ENCODE results near the gene B3GNT2.
A peak's percentile ranks its signal among the peaks of the same experiment; 100 is the strongest.
"Not testable (repeated sequence)": the region's sequence is repeated elsewhere in the genome, so short reads cannot be mapped to it uniquely, and the experiment has no call there.

The B3GNT2 gene

DNA sequence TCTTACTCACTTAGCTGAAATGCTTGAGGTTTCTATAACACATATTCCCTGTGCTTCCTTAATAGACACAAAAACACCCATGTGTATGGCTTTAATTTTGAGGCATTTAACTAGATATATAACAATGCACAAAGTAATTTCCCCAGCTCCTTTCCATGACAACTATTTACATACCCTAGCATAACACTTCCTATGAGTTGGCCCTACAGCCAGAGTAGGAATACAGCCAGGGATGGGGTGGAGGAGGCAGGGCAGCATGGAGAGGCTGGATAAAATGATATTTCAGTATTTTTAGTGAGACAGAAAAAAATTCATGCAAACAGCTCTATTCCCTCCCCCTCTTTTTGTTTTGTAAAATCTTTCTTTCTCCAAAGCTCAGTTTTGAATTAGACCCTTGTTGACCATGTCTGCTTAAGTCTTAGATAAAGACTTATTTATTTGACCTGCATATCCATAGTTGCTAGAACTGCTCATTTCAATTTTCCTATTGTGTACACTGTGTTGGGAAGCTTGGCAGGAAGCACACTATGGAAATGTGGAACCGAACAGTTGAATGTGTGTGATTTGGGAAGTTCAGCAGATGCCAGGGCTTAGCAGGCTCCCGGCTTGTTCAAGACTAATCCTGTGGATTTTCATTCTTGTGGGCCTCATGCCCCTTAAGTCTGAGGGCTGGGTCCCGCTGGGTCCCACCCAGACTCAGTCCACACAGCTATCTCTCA is 11.2 kb upstream of the B3GNT2 start:
- intact Hi-C loops (cut with DNase I) = no loop called here
- DNase-seq = no peak

DNA sequence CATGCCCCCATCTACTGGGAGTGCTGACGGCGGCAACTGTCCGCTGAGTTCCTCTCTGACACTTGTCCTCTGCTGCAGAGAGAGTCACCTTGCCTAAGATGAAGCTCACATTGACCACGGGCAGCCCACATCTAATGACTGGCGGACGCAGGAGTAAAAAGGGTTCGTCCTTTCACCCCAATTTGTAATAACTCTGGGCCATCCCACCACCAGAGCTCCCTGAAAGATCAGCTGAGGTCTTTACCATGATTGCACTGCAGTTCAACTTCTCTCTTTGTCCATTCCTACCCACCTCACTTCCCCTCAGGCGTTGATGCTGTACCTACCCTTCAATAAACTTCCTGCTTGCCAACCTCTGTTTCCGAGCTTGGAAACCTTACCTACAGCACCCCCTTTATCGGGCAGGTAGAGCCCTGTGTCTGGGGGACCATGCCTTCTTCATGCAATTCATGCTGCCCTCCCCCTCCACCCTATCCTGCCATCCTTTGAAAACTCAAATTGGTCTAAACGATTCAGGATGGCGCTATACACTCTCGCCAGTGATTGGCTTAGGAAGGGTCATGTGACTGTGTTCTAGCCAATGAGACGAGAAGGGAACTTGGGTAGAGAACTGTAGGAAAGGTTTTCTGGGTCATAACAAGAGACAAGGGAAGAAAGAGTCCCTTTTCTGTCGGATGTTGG is 10.3 kb upstream of the B3GNT2 start:
- DNase-seq = no peak
- intact Hi-C loops (cut with DNase I) = no loop called here

DNA sequence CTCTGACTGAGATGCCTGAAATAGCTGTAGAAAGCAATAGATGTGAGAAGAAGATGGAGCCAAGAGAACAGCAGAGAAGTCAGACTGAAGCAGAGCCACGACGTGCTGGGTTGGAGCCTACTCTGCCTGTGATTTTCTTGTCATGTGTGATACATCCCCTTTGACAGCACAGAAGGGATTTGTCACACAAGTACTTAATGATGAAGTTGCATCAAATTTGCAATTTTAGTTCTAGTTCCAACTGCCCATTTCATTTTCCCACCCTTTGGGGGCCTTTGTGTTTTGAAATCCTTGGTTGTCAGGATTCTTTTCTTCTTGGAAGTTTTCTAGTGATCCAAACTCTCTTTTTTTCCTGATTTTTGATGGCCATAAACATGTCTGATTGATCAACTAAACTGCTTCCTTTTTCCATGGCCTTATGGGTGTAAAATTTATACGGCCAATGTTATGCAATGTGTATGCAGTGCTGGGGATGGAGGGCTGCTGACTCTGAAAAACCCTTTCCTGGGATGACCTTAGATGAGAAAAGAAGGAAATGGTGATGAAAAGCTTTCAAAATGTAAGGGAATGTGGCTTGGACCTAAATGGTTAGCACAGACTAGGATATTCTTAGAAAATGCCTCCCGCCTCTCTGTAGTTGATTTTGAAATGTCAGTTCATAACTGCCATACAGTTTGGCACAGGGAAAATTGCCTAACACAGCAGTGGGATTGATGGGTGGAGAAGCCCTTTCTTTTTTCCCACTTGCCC is 9.6 kb upstream of the B3GNT2 start:
- intact Hi-C loops (cut with DNase I) = no loop called here
- peak in 2 of 10 donors; percentile 24 to 86 for DNase-seq

DNA sequence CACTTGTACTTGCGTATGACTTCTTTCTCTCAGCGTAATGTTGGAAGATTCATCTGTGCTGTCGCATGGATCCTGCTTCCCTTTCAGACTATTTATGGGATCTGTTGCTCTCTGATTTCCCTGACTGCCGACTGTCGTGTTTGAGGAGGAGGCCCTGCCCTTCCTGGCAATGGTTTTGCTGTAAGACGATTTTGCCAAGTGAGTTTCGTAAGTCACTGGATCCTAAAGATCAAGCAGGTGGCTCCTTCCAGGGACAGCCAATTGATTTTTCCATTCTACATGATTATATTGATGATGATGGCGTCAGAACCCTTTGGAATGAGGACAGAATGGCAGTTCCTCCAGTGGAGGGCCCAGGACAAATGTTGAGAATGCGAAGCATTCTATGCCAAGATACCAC is 8.7 kb upstream of the B3GNT2 start:
- no peak for DNase-seq
- intact Hi-C loops (cut with DNase I) = no loop called here

DNA sequence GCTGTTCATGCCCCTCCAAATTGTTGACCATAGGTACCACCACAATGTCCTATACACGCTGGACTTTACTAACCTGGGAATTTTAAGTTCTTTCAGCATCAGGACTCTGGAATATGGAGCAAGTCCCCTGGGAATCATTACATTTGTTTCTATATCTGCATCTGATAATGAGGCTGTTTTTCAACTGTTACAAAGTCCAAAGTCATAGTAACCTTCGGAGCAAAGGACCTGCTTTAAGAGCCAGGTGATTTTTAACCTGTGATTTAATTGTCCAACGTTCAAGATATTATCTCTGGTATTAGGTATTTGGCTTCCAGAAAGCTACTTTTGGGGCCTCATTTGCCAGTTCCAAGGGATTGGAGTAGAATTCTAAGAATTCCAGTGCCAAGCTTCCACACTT is 7.5 kb upstream of the B3GNT2 start:
- intact Hi-C loops (cut with DNase I) = no loop called here
- no peak for DNase-seq

DNA sequence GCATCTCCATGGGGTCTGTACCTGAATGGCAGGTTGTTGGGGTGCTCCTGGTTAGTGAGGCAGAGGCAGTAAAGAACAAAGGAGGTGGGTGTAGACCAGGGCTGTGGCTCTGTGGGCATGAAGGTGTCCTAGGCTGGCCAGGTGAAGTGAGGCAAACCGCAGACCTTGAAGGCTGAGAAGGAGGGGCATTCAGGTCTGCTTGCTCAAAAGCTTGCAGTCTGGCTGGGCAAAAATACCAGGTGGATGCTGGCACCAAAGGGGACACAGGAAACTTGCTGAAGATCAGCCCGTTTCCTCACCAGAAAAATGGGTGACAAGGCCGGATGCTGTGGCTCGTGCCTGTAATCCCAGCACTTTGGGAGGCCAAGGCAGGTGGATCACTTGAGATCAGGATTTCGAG is 6.7 kb upstream of the B3GNT2 start:
- DNase-seq = no peak
- intact Hi-C loops (cut with DNase I) = no loop called here

DNA sequence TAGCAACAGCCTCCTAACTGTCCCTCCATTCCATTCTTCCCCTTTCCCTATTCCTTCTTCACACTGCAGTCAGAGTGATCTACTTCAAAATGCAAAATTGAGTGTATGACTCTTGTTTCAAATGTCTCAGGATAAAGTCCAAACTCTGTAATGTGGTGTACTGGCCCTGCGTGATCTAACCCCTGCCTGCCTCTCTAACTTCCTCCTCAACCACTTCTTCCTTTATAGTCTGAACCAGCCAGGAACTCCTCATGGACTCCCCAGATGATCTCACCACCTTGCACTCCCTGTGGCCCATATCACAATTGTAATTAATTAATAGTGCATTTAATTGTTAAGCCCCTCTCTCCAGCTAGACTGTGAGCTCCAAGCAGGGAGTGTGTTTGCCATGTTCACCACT is 3.1 kb upstream of the B3GNT2 start:
- DNase-seq = no peak
- intact Hi-C loops (cut with DNase I) = loop anchor here (10.0 kb wide), 1 partner anchor 288 kb away; the partner anchor contains the start of gene COMMD1

DNA sequence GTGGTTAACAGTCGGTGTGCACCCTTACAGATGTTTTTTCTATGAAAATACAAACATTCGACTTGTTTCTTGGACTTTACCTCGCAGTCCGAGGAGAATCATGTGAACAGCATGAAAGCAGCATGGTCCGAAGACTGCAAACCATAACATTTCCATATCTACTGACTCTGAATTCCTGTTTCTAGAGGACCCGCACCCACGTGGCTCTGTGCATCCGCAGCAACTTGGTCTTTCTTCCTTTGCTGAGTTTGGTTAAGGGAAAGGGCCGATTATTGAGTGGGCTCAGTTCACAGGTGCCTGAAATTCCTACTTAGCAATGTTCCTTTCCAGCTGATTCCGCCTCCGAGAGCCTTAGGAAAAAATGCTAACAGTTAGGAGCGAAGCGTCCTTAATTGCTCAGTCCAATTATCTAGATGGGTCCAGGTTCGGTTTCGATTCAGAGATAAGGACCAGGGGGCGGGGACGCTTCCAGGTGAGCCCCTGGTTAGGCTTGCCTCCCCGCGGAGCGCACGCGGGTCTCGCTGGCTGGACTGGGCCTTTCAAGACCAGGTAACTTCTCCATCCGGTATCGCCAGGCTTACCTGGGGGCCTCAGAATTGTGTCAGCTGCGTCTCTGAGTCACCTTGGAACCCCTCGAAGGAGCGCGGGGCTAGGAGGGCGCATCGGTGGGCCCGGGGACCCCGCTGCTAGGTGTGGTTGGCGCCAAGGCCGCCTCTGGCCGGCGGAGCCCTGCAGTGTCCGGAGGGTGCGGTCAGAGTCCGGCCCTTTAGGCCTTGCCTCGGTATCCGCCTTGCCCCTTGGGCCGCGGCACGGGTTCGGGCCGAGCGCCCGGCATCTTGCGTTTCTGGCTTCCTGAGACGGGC is 1.1 kb upstream of the B3GNT2 start:
- DNase-seq = no peak

DNA sequence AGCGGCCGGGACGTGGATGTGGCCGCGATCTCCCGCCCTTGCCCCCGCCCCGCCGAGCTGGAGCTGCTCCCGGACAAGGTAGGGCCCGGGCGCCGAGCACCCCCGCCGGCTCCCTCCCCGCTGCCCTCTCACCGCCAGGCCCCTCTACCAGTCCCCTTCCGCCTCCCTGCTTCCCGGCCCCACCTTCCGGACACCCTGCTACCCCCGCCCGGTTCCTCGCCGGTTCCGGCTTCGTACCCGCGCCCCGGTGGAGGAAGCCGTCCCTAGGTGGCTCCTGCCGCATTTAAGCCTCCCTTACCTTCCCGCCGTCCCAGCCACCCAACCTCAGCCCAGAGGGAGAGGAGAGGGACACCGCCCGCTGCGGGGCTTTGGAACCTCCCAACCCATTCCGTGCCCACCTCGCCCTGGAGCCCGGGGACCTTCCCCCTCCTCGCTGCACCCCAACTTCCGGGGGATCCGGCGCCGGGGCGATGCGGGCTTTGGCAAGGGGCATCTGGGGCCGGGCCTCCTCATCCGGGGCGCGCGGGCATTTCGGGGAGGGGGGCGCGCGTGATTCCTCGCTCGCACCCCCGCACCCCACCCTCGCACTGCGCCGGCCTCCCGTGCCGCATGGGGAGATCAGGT is 475 bp downstream of the B3GNT2 start:
- intact Hi-C loops (cut with DNase I) = loop anchor here (5.0 to 10.0 kb wide), 3 partner anchors 184 to 292 kb away; partner anchors contain the start of gene COMMD1
- DNase-seq = peak in 7 of 10 donors; percentile 19 to 89 (median 38)

More for the DNA sequence above, 1.1 kb upstream of the B3GNT2 start:
- intact Hi-C loops (cut with DNase I) = loop anchor here (5.0 to 10.0 kb wide), 3 partner anchors 182 to 290 kb away; partner anchors contain the start of gene COMMD1

DNA sequence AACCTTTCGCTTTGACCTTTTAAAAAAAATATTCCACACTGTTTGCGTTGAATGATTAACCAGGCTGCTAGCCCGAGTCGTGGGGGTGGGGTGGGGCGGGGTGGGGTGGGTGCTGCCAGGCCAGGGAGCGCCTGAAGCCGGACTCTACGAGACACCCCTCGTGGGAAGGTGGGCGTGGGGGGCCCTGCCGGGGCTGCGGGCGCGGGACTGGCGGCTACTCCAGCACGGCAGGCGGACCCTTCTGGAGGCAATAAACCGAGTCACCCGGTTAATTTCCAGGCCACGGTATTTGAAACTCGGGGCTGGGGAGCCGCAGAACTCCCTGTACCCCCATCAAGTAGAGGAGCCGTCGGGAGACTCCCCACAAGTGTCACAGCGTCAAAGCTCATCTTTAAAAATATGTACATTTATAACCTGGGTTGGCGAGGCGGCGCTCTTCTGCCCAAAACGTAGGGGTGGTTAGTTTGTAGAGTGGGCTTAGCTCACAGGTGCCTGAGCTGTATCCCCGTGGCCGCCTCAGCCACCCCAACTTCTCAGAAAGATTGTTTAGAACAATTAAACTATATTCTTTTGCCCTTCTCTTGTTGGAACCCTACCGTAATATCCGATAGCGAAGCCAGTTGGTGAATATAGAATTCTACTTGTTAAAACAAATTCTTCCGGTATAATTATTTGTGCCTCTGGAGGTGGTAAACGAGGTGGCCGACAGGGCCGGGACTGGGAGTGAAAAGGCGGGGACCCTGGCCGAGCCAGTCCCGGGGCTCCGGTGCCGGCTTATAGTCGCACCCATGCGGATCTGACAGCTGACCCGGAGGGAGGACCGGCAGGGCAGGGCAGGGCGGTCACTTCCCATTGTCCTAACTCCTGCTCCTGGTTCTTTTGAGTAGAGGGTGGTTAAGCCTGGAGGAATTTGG is 1.4 kb downstream of the B3GNT2 start:
- DNase-seq = peak in 6 of 10 donors; percentile 16 to 84 (median 35)
- intact Hi-C loops (cut with DNase I) = loop anchor here (5.0 to 10.0 kb wide), 3 partner anchors 185 to 292 kb away; partner anchors contain the start of gene COMMD1

DNA sequence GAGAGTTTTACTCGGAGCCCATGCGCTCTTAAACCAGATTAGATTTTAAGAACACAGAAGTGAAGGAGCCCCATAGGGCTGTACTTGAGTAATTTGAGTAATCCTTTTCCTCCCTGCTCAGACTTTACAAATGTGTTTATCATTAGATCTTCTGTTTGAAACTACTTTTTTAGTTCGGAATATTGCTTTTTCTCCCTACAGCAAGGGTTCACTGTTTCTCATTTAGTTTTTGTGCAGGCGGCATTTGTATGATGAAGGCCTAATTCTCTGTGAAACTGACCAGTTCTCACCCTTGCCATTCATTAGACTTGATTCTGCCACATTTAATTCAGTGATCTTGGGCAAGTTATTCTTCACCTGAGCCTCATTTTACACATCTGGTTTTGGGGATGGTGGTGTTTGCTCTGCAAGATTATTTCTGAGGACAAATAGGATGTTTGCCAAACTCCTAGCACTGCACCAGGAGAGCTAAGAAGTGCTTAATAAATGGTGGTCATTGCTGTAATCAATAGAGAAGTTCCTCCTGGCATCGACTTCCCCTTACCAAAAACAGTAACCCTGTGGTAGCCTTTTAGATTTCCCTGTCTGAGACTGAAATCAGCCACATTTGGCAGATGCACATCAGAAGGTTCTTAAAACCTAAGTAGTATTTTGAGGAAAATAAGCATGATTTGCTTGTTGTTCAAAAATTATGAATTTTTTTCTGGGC is 2.2 kb downstream of the B3GNT2 start:
- no peak for DNase-seq
- intact Hi-C loops (cut with DNase I) = loop anchor here (5.0 to 10.0 kb wide), 3 partner anchors 186 to 293 kb away; partner anchors contain the start of gene COMMD1

DNA sequence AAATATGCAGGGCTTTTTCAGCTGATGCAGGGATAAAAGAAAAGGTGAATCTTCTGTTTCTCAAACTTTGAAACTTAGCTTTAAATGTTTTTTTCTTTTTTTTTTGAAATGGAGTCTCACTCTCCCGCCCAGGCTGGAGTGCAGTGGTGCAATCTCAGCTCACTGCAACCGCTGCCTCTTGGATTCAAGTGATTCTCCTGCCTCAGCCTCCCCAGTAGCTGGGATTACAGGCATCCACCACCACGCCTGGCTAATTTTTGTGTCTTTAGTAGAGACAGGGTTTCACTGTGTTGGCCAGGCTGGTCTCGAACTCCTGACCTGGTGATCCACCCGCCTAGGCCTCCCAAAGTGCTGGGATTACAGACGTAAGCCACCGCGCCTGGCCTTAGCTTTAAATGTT is 2.9 kb downstream of the B3GNT2 start:
- intact Hi-C loops (cut with DNase I) = loop anchor here (5.0 to 10.0 kb wide), 3 partner anchors 187 to 294 kb away; partner anchors contain the start of gene COMMD1

DNA sequence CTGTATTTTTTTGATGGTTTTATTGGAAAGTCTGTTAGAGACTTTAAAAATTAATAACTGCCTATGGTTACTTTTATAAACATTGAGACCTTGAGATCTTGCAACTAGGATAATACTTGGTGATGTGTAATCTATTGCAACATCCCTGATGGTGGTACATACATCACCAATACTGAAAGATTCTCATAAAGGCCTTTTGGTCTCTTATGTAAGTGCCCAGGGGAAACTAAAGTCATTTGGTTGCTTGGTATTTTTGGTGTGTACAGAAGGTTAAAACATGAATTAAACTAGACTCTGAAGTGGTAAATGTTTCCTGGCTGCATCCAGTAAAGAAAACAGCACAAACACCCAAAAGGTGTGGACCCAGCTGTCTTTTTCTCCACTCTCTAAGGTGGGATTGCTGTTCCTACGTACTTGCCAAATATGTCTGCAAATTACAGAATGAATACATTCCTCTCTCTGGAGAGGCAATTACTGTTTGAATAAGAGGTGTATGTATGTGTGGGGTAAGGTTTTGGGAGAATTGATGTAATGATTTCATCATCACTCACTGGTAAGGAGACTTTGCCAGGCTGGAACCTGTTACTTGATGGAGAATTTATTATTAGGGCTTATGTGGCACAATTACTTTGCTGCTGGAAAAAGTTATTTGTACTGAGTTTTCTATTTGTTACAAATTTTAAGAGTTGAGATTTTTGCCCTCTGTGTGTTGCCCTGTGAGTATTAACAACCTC is 3.6 kb downstream of the B3GNT2 start:
- intact Hi-C loops (cut with DNase I) = loop anchor here (5.0 to 10.0 kb wide), 3 partner anchors 187 to 295 kb away; partner anchors contain the start of gene COMMD1
- DNase-seq = no peak

More for the DNA sequence above, 2.9 kb downstream of the B3GNT2 start:
- not testable (repeated sequence) for DNase-seq

DNA sequence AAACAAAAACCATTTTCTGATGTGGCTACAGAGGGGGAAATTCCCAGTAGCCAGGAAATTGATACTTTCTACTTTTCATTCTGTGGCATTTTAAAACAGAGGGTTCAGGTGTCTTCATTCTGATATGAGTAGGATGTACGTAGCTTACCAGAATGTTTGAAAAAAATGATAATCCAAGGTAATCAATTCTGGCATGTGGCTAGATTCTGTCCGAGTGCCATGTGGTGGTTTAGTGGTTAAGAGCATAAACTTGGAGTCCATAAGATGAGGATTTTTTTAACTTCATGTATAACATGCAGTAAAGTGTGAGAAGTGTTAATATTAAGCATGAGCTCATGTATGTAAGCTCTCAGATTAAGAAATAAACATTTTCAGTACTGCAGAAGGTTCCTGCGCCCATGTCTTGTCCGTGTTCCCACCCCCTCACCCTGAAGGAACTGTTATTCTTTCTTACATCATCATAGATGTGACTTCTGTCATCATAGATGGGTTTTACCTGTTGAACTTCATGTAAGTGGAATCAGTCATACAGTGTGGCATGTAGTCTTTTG is 4.5 kb downstream of the B3GNT2 start:
- no peak for DNase-seq
- intact Hi-C loops (cut with DNase I) = no loop called here

DNA sequence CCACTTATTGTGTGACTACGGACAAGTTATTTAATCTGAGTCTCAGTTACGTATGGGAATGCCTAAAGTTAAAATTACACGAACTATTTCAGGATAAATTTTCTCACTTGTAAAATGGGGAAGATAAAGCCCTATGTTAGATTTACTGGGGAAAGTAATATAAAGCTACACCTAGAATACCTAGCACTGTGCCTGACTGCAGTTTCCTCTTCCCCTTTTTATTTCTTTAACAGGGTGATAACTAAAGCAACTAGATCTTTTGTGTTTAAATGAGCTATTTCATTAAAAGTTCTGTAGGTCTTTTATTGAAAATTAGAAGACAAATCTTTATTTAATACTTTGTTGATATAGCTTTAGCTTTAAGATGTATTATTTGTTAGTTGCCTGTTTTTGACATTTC is 5.0 kb downstream of the B3GNT2 start:
- no peak for DNase-seq
- intact Hi-C loops (cut with DNase I) = no loop called here

DNA sequence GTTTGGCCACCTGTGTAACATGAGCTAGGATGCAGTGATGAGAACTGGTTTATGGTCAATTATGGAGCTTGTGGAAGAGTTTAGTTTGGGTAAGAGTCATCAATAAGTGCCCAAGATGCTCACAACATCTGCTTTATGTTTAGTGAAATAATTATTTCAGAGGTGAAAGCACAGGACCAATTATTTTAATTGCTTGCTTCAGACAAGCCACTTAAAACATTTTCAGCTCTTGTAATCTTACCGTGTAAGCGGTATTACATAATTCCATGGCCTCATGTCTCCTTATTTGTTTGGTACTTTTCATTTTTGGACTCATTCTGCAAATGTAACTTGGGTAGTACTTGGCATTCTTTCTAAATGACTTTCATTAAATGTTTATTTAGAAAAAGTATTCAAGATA is 5.4 kb downstream of the B3GNT2 start:
- DNase-seq = no peak
- intact Hi-C loops (cut with DNase I) = no loop called here

Measured in posterior cingulate gyrus (tissue), 11 donors.